NT2/D1 (cell line): ENCODE data around the gene DES.

Experiments
- YY1 ChIP-seq: IDR thresholded peaks from 2 replicates; pipeline ENCODE4 v1.6.1; 2011; ENCODE audit not compliant: insufficient read length, insufficient read depth
- ZNF274 ChIP-seq: IDR thresholded peaks from 2 replicates; pipeline ENCODE4 v1.6.1; 2011; ENCODE audit warnings: mild to moderate bottlenecking, low read depth, low read length

- TF ChIP-seq YY1 (no peak), ZNF274 (no peak)
Measured at GRCh38 chr2:219449609-219450008, 31.4 kb downstream of the DES start.
